ENCODE results near the gene LAMC2. TPM values are rescaled to one million over a fixed set of nuclear protein-coding genes. Genes with fewer than 3 reads are reported as not detected.

The LAMC2 gene
- total RNA-seq, 4 donors from 2014 or later: 2.1 to 17.4 (median 4.4) TPM

DNA sequence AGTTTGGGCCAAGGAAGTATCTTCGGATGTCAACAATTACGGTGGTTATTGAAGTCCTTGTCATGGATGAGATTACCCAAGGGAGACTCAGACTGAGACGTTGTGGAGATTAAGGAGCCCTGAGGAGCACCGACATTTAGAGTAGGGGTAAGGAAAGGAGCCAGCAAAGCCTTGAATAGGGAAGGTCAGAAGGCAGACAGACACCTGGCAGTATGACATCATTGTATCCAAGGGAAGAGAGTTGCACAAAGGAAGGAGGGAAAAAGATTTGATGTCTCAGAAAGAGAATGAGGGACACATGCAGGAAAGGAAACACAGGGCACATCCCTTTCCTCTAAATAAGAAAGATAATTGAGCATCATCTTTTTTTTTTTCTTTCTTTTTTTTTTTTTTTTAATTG lies 11.7 kb downstream of the LAMC2 start:
- TF ChIP-seq POLR2A (IDR thresholded peaks at IDR 0.05) (no peak), CTCF (IDR thresholded peaks at IDR 0.05) (no peak)
- Histone ChIP-seq H3K4me3 (no peak overlapping the region), H3K27ac (peak overlapping the region in 1 of 2 donors; percentile 70), H3K36me3 (no peaks in the 10 kb centered on the region), H3K9me3 (no peaks in the 10 kb centered on the region), H3K27me3 (no peaks in the 10 kb centered on the region), H3K4me1 (no peaks in the 10 kb centered on the region)
- no peak for DNase-seq
- intact Hi-C loops (cut with DNase I; ENCODE audit: low total_unique reads): no loop called here

DNA sequence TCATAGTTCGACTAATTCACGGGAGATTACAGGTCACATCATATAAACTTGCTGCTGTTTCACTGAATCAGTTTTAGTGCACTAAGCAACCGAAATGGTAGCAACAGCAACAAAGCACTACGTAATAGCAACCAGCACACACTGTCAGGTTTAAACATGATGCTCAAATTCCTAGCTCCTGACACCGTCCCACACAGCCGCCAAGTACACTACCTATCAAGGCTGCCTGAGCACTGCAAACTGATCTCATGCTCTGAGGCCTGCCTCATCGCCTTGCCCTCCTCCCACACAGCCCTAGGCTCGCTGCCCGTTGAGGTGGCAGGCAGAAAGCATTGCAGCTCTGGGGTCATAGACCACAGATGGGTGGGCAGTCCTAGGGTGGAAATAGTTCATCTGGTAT lies 12.4 kb downstream of the LAMC2 start:
- Histone ChIP-seq H3K27me3 (no peaks in the 10 kb centered on the region), H3K9me3 (no peaks in the 10 kb centered on the region), H3K27ac (peak overlapping the region; percentile 52 to 70), H3K4me3 (no peak overlapping the region), H3K4me1 (no peaks in the 10 kb centered on the region), H3K36me3 (no peaks in the 10 kb centered on the region)
- intact Hi-C loops (cut with DNase I; ENCODE audit: low total_unique reads): no loop called here
- peak; percentile 80 to 81 for DNase-seq
- no peak for TF ChIP-seq POLR2A (IDR thresholded peaks at IDR 0.05)
- TF ChIP-seq CTCF (IDR thresholded peaks at IDR 0.05): no peak

GRCh38 chr1:183199304-183199703 lies 13.2 kb downstream of the LAMC2 start:
- Histone ChIP-seq H3K9me3 (no peaks in the 10 kb centered on the region), H3K4me3 (no peak overlapping the region), H3K27me3 (no peaks in the 10 kb centered on the region), H3K4me1 (no peaks in the 10 kb centered on the region), H3K36me3 (no peaks in the 10 kb centered on the region), H3K27ac (peak overlapping the region in 1 of 2 donors; percentile 52)
- no peak for DNase-seq
- intact Hi-C loops (cut with DNase I; ENCODE audit: low total_unique reads): no loop called here
- TF ChIP-seq CTCF (IDR thresholded peaks at IDR 0.05) (no peak), POLR2A (IDR thresholded peaks at IDR 0.05) (no peak)

DNA sequence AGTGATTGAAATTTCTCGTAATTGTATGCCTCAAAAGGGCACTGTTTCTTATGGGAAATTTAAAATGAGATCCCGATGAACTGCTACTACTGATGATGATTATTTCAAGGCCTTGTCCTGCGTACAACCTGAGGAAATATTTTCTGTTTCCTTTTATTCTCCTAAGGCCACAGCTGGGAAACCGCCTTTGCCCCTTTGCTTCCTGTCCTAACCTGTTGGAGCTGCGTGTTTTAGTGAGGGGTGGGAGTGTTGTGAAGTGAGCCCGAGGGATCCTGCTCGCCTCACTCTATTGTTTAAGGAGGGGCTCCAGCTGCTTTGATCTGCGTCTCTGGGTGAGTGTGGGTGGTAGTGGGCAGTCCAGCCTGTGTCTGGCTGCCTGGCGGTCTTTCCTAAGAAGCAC lies 14.4 kb downstream of the LAMC2 start:
- H3K4me1 ChIP-seq: no peaks in the 10 kb centered on the region
- H3K36me3 ChIP-seq: no peaks in the 10 kb centered on the region
- peak overlapping the region in 1 of 2 donors; percentile 2 for H3K27ac ChIP-seq
- H3K27me3 ChIP-seq: no peaks in the 10 kb centered on the region
- intact Hi-C loops (cut with DNase I; ENCODE audit: low total_unique reads): no loop called here
- TF ChIP-seq CTCF (IDR thresholded peaks at IDR 0.05) (no peak), POLR2A (IDR thresholded peaks at IDR 0.05) (no peak)
- DNase-seq: no peak
- no peak overlapping the region for H3K4me3 ChIP-seq
- H3K9me3 ChIP-seq: no peaks in the 10 kb centered on the region

DNA sequence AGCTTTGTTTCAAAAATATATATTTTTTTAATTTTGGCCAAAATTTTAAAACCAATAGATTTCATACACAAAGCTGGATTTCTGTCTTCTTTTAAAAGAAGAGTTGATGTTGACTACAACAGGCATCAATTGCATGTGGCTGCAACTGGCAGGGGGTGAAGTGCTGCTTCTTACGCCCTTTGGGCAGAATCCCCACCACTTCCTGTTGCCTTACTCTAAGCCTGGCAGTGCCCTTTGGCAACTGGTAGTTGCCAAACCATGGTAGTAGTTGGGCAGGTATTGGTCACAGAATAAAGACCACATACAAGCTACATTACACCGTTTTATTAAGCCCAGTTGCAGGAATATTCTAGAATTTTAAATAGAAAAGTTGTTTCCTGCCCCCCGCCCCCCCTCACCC lies 17.0 kb downstream of the LAMC2 start:
- Histone ChIP-seq H3K36me3 (no peaks in the 10 kb centered on the region), H3K9me3 (no peaks in the 10 kb centered on the region), H3K27ac (no peak overlapping the region), H3K4me1 (no peaks in the 10 kb centered on the region), H3K27me3 (no peaks in the 10 kb centered on the region), H3K4me3 (no peak overlapping the region)
- no peak for DNase-seq
- intact Hi-C loops (cut with DNase I; ENCODE audit: low total_unique reads): no loop called here
- TF ChIP-seq POLR2A (IDR thresholded peaks at IDR 0.05) (no peak), CTCF (IDR thresholded peaks at IDR 0.05) (no peak)
